H1 (cell line): ENCODE measurements around the gene RCHY1. TPM values are rescaled to one million over a fixed set of nuclear protein-coding genes. Genes with fewer than 3 reads are reported as not detected.
"Not testable (repeated sequence)": the region's sequence is repeated elsewhere in the genome, so short reads cannot be mapped to it uniquely, and the experiment has no call there.

Source experiments
- CTCF ChIA-PET: fragments of 300-600 bp; sonication (Branson Sonifier 250); formaldehyde crosslinking; loops from one replicate; lab custom pipeline; 2021; ENCODE audit not compliant: partially characterized antibody; lab: Charles Lee
- POLR2A ChIA-PET: fragments of 300-600 bp; sonication (Branson Sonifier 250); formaldehyde crosslinking; loops from one replicate; lab custom pipeline; 2021; ENCODE audit warnings: inconsistent platforms; ENCODE audit not compliant: partially characterized antibody; lab: Charles Lee
- DNase-seq, 2 experiments: peaks; one replicate each; pipeline versions ENCODE4 v3.0.0 to v3.0.0-alpha.2; 2010 to 2022; ENCODE audit warnings: low spot score in 2 of 2, low read depth in 1 of 2, mixed read lengths in 1 of 2
- FAIRE-seq: peaks from 2 replicates; lab custom pipeline; 2011; peaks lifted over from hg19 to GRCh38; lab: Jason Lieb, UNC
- H2AFZ ChIP-seq: 2 replicates; pipeline ENCODE4 v1.8.1; 2012; ENCODE audit warnings: low read length, inconsistent platforms
- H2AK5ac ChIP-seq: 2 replicates; pipeline ENCODE4 v1.6.1; 2013; ENCODE audit warnings: low read depth, low read length
- H2BK120ac ChIP-seq: replicated peaks from 2 replicates; pipeline ENCODE3; 2013; ENCODE audit warnings: low read depth, low read length, inconsistent platforms
- H2BK12ac ChIP-seq: 2 replicates; pipeline ENCODE4 v1.6.1; 2013; ENCODE audit warnings: low read depth, low read length
- H2BK15ac ChIP-seq: 2 replicates; pipeline ENCODE4 v1.6.1; 2013; ENCODE audit warnings: low read length
- H2BK20ac ChIP-seq: 2 replicates; pipeline ENCODE4 v1.6.1; 2013; ENCODE audit warnings: low read length
- H2BK5ac ChIP-seq: 2 replicates; pipeline ENCODE4 v1.6.1; 2013; ENCODE audit warnings: low read depth, low read length
- H3K14ac ChIP-seq: 2 replicates; pipeline ENCODE4 v1.6.1; 2013; ENCODE audit warnings: inconsistent platforms; ENCODE audit not compliant: insufficient read length
- H3K18ac ChIP-seq: 2 replicates; pipeline ENCODE4 v1.6.1; 2013; ENCODE audit warnings: low read length; ENCODE audit errors: extremely low read depth
- H3K23ac ChIP-seq: 2 replicates; pipeline ENCODE4 v1.6.1; 2013; ENCODE audit warnings: inconsistent platforms; ENCODE audit not compliant: insufficient read length
- H3K23me2 ChIP-seq: 2 replicates; pipeline ENCODE4 v1.6.1; 2013; ENCODE audit warnings: low read depth, low read length
- H3K27ac ChIP-seq: 2 replicates; pipeline ENCODE4 v1.6.1; 2011; ENCODE audit warnings: low read depth, low read length, inconsistent platforms
- H3K27me3 ChIP-seq, 4 experiments: replicated peaks in 1 of 4; 1 replicate in 1 of 4; 2 replicates in 3 of 4; pipeline versions ENCODE4 v1.6.1 to v1.8.1; 2011 to 2013; ENCODE audit warnings: low read length in 3 of 4, mild to moderate bottlenecking in 3 of 4, inconsistent platforms in 2 of 4, mixed read lengths in 2 of 4, moderate library complexity in 1 of 4; ENCODE audit not compliant: control insufficient read depth in 3 of 4, insufficient read depth in 3 of 4; ENCODE audit errors: extremely low read depth in 1 of 4
- H3K36me3 ChIP-seq, 4 experiments: 2 replicates each; pipeline versions ENCODE4 v1.6.1 to v1.8.1; 2011 to 2013; ENCODE audit warnings: mild to moderate bottlenecking in 4 of 4, low read length in 3 of 4, moderate library complexity in 2 of 4, control low read depth in 1 of 4, inconsistent platforms in 1 of 4; ENCODE audit not compliant: insufficient read depth in 4 of 4, control insufficient read depth in 2 of 4
- H3K4ac ChIP-seq: replicated peaks from 2 replicates; pipeline ENCODE3; 2013; ENCODE audit warnings: low read length, low read depth, mixed read lengths, inconsistent platforms; ENCODE audit not compliant: insufficient read length
- H3K4me1 ChIP-seq, 4 experiments: replicated peaks in 1 of 4; 1 replicate in 1 of 4; 2 replicates in 3 of 4; pipeline versions ENCODE4 v1.6.1 to v1.8.1; 2011 to 2013; ENCODE audit warnings: low read length in 3 of 4, inconsistent platforms in 2 of 4, mixed read lengths in 1 of 4; ENCODE audit not compliant: insufficient read depth in 4 of 4, control insufficient read depth in 3 of 4
- H3K4me2 ChIP-seq, 2 experiments: 2 replicates each; pipeline versions ENCODE4 v1.6.1 to v1.8.1; 2011 to 2013; ENCODE audit warnings: low read depth in 2 of 2, low read length in 2 of 2, control low read depth in 1 of 2, inconsistent platforms in 1 of 2, mild to moderate bottlenecking in 1 of 2; ENCODE audit not compliant: insufficient read depth in 1 of 2
- H3K4me3 ChIP-seq, 4 experiments: fragments of 200-600, 300-600 bp in 1 of 4; sonication (generic), shearing (Covaris generic), sonication (Bioruptor Twin) in 1 of 4; 2 replicates each; pipeline versions ENCODE4 v1.5.1 to v1.8.1; 2011 to 2016; ENCODE audit warnings: low read length in 4 of 4, low read depth in 3 of 4, control low read depth in 2 of 4, inconsistent platforms in 2 of 4, mild to moderate bottlenecking in 2 of 4, mixed read lengths in 1 of 4, moderate library complexity in 1 of 4; ENCODE audit not compliant: insufficient read depth in 2 of 4; ENCODE audit errors: extremely low read depth in 1 of 4
- H3K56ac ChIP-seq: replicated peaks from 2 replicates; pipeline ENCODE3; 2013; ENCODE audit warnings: low read depth, mild to moderate bottlenecking, mixed read lengths, low read length, inconsistent platforms; ENCODE audit not compliant: insufficient read length
- H3K79me1 ChIP-seq: 2 replicates; pipeline ENCODE4 v1.6.1; 2013; ENCODE audit warnings: low read depth, low read length, control low read depth
- H3K79me2 ChIP-seq, 2 experiments: 2 replicates each; pipeline versions ENCODE4 v1.6.1 to v1.8.1; 2012 to 2013; ENCODE audit warnings: low read length in 2 of 2, mild to moderate bottlenecking in 2 of 2, inconsistent platforms in 1 of 2; ENCODE audit not compliant: insufficient read depth in 2 of 2, control insufficient read depth in 1 of 2
- H3K9ac ChIP-seq, 4 experiments: replicated peaks in 1 of 4; 1 replicate in 1 of 4; 2 replicates in 3 of 4; pipeline versions ENCODE4 v1.6.1 to v1.8.1; 2011 to 2013; ENCODE audit warnings: low read depth in 3 of 4, low read length in 3 of 4, control low read depth in 2 of 4, mild to moderate bottlenecking in 2 of 4, moderate library complexity in 2 of 4, inconsistent platforms in 1 of 4; ENCODE audit errors: extremely low read depth in 1 of 4
- H3K9me3 ChIP-seq, 2 experiments: 2 replicates each; pipeline versions ENCODE4 v1.6.1 to v1.8.1; 2012 to 2013; ENCODE audit warnings: mild to moderate bottlenecking in 2 of 2, moderate library complexity in 2 of 2, control low read depth in 1 of 2, inconsistent platforms in 1 of 2, low read depth in 1 of 2, low read length in 1 of 2, mixed read lengths in 1 of 2; ENCODE audit not compliant: insufficient read depth in 2 of 2
- H4K20me1 ChIP-seq, 2 experiments: replicated peaks in 1 of 2; 2 replicates each; pipeline versions ENCODE3 to v1.8.1; 2011 to 2013; ENCODE audit warnings: inconsistent platforms in 2 of 2, low read length in 2 of 2, mild to moderate bottlenecking in 1 of 2; ENCODE audit not compliant: insufficient read depth in 2 of 2, control insufficient read depth in 1 of 2
- H4K5ac ChIP-seq: 2 replicates; pipeline ENCODE4 v1.6.1; 2013; ENCODE audit warnings: low read length, low read depth, mixed read lengths, inconsistent platforms; ENCODE audit not compliant: insufficient read length
- H4K8ac ChIP-seq: 2 replicates; pipeline ENCODE4 v1.8.0; 2013; ENCODE audit warnings: mild to moderate bottlenecking, moderate library complexity, low read length, inconsistent platforms; ENCODE audit not compliant: insufficient read depth; ENCODE audit errors: extremely low read depth
- H4K91ac ChIP-seq: replicated peaks from 2 replicates; pipeline ENCODE3; 2013; ENCODE audit warnings: low read length, mixed read lengths, inconsistent platforms; ENCODE audit not compliant: insufficient read length
- BACH1 ChIP-seq: IDR thresholded peaks from 2 replicates; pipeline ENCODE4 v1.6.1; 2012; ENCODE audit warnings: low read length, improper control_type of control experiment
- CTCF ChIP-seq, 3 experiments: IDR thresholded peaks; 1 replicate in 2 of 3; 2 replicates in 1 of 3; pipeline versions ENCODE4 v1.5.1 to v1.6.1; 2011; ENCODE audit warnings: low read length in 3 of 3, mild to moderate bottlenecking in 3 of 3, inconsistent platforms in 2 of 3, low read depth in 1 of 3, moderate library complexity in 1 of 3; ENCODE audit not compliant: insufficient read depth in 1 of 3; ENCODE audit errors: control extremely low read depth in 1 of 3
- TAF1 ChIP-seq: IDR thresholded peaks from 2 replicates; pipeline ENCODE4 v1.6.1; 2011; ENCODE audit warnings: mild to moderate bottlenecking, low read depth, low read length
- TEAD4 ChIP-seq: IDR thresholded peaks from 2 replicates; pipeline ENCODE4 v1.6.1; 2012; ENCODE audit warnings: low read depth, low read length, inconsistent platforms, mixed read lengths
- YY1 ChIP-seq: IDR thresholded peaks from 2 replicates; pipeline ENCODE4 v1.6.1; 2011; ENCODE audit warnings: low read depth, mild to moderate bottlenecking, low read length
- WGBS, 2 experiments: shearing (Covaris generic) in 1 of 2; methylation state at CpG; one replicate each; pipeline versions ENCODE4 v1.1.6 to v1.1.7; 2013 to 2015; ENCODE audit warnings: low lambda C conversion rate in 2 of 2, mixed read lengths in 2 of 2, inconsistent platforms in 1 of 2, low coverage in 1 of 2, missing lambda C conversion rate in 1 of 2; ENCODE audit not compliant: insufficient replicate concordance in 2 of 2, insufficient coverage in 1 of 2, insufficient read length in 1 of 2; ENCODE audit errors: extremely low coverage in 1 of 2, missing lambda C conversion rate in 1 of 2; 5-methylcytosine and 5-hydroxymethylcytosine counted together
- polyA plus RNA-seq, 7 experiments: library from polyadenylated mRNA; depleted of rRNA in 3 of 7; stranded (reverse) in 5 of 7; unstranded in 2 of 7; fragments of >200 nt in 5 of 7; fragments of 200-250 nt in 2 of 7; gene quantifications; 1 replicate in 5 of 7; 2 replicates in 1 of 7; 4 replicates in 1 of 7; pipeline versions ENCODE4 v1.2.1 to v1.2.3, GENCODE V29; 2011 to 2013; ENCODE audit warnings: missing spikeins in 2 of 7, mixed read lengths in 2 of 7
- total RNA-seq: library from RNA; stranded (reverse); fragmentation: NEBNext Ultra II Directional; extraction: Animal tissue kit (Norgen Biotek cat#: 25700); gene quantifications from 2 replicates; pipeline ENCODE4 v1.2.1, GENCODE V29; 2021

The RCHY1 gene
- total and polyA plus RNA-seq, 2 of the 8 experiments (the other 6 are each of a cell fraction or from before 2014, with no cell fraction given) = 30.3 to 44.0 TPM

- TF ChIP-seq CTCF (IDR thresholded peaks at IDR 0.05; ENCODE audit: control extremely low read depth in 1 of 3, insufficient read depth in 1 of 3, low read depth in 1 of 3, low read length in 3 of 3) (no peak), BACH1 (no peak), TEAD4 (no peak), TAF1 (no peak), YY1 (no peak)
Observed at GRCh38 chr4:75542824-75543223, 28.6 kb upstream of the RCHY1 start (continued).

DNA sequence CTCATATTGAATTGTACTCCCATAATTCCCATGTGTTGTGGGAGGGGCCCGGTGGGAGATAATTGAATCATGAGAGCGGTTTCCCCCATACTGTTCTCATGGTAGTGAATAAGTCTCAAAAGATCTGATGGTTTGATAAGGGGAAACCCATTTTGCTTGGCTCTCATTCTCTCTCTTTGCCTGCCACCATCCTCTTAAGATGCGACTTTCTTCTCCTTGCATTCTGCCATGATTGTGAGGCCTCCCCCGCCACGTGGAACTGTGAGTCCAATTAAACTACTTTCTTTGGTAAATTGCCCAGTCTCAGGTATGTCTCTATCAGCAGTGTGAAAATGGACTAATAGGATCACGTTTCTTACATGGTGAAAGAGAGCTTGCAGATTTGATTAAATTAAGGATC, 23.1 kb upstream of the RCHY1 start:
- FAIRE-seq, H4K5ac ChIP-seq, H2BK12ac ChIP-seq, H3K36me3 ChIP-seq, H3K23me2 ChIP-seq, H2AFZ ChIP-seq, H3K27ac ChIP-seq, H3K14ac ChIP-seq, H3K79me2 ChIP-seq, H2BK15ac ChIP-seq, CTCF ChIA-PET, DNase-seq, H3K23ac ChIP-seq, H2BK5ac ChIP-seq, H3K4ac ChIP-seq, H3K4me1 ChIP-seq, H3K4me2 ChIP-seq, H3K56ac ChIP-seq, H4K91ac ChIP-seq, H3K4me3 ChIP-seq, H4K8ac ChIP-seq, H3K18ac ChIP-seq, H3K27me3 ChIP-seq, H3K9ac ChIP-seq, H3K79me1 ChIP-seq, H3K9me3 ChIP-seq, H4K20me1 ChIP-seq, H2BK20ac ChIP-seq, H2BK120ac ChIP-seq, H2AK5ac ChIP-seq: not testable (repeated sequence)
- WGBS, 2 experiments = 89% methylated on average over 6 of the region's 6 CpGs; no CpG with 5 or more reads in 1 of the 2 experiments
- POLR2A ChIA-PET = interaction anchor here (2.8 kb wide), 1 partner anchor 9 kb away, joined by 7 read pairs; no protein-coding TSS in a partner anchor
